Right lobe of liver (tissue), 6 donors: ENCODE data around the gene CDCA4. TPM values are rescaled to one million over a fixed set of nuclear protein-coding genes. Genes with fewer than 3 reads are reported as not detected.
"Not testable (repeated sequence)": the region's sequence is repeated elsewhere in the genome, so short reads cannot be mapped to it uniquely, and the experiment has no call there.

Experiments used
- ATAC-seq, 4 donors: fragments of 200-7000 bp; cut with Tn5 transposase; one replicate each; pipeline ENCODE4 v1.9.1; 2020; ENCODE audit warnings: mild to moderate bottlenecking in 4 of 4, moderate library complexity in 4 of 4
- DNase-seq, 3 donors: peaks; one replicate each; pipeline ENCODE4 v3.0.0-alpha.2; 2020
- H3K27ac ChIP-seq, 3 donors: fragments of 200-600 bp; one replicate each; pipeline ENCODE4 v1.8.0; 2022
- H3K27me3 ChIP-seq, 2 donors: fragments of 200-600 bp; one replicate each; pipeline ENCODE4 v1.8.0; 2022
- H3K36me3 ChIP-seq, 4 donors: fragments of 200-600 bp; sonication (generic) in 1 of 4; one replicate each; pipeline versions ENCODE4 v1.5.1 to v1.8.0; 2017 to 2022; ENCODE audit warnings: control low read depth in 1 of 4
- H3K4me1 ChIP-seq, 4 donors: fragments of 200-600 bp; sonication (generic) in 1 of 4; one replicate each; pipeline versions ENCODE4 v1.5.1 to v1.8.0; 2017 to 2022; ENCODE audit warnings: control low read depth in 1 of 4
- H3K4me3 ChIP-seq, 3 donors: fragments of 200-600 bp; one replicate each; pipeline ENCODE4 v1.8.0; 2022
- H3K9me3 ChIP-seq, 4 donors: fragments of 200-600 bp; sonication (generic) in 1 of 4; one replicate each; pipeline versions ENCODE4 v1.5.1 to v1.8.0; 2017 to 2022; ENCODE audit warnings: control low read depth in 1 of 4
- CTCF ChIP-seq, 4 donors: fragments of 200-600 bp in 3 of 4; fragments of 450-650 bp in 1 of 4; IDR thresholded peaks; one replicate each; pipeline versions ENCODE4 v1.5.1 to v1.8.0; 2016 to 2022; ENCODE audit warnings: antibody characterized with exemption in 4 of 4, mild to moderate bottlenecking in 2 of 4
- POLR2A ChIP-seq: fragments of 450-650 bp; IDR thresholded peaks from one replicate; pipeline ENCODE4 v1.6.1; 2017; ENCODE audit warnings: antibody characterized with exemption, mild to moderate bottlenecking
- WGBS: methylation state at CpG from one replicate; pipeline ENCODE4 v1.1.6; 2018; ENCODE audit warnings: low coverage, low lambda C conversion rate; ENCODE audit not compliant: insufficient coverage; ENCODE audit errors: missing lambda C conversion rate; 5-methylcytosine and 5-hydroxymethylcytosine counted together
- intact Hi-C, 2 donors: fragments of 100-400 bp; cut with DNase I; formaldehyde crosslinking; loops; one replicate each; pipeline versions ENCODE4 v1.11.2 to v1.14.1; 2022
- total RNA-seq, 6 experiments: library from RNA; depleted of rRNA in 2 of 6; stranded (reverse); fragments of >200 nt in 2 of 6; fragmentation: NEBNext Ultra II Directional in 3 of 6; extraction: Animal tissue kit (Norgen Biotek cat#: 25700) in 3 of 6; gene quantifications; one replicate each; pipeline versions ENCODE4 v1.1.0 to v1.2.4, GENCODE V29; 2016 to 2023
- donor health status: DM: no; HTN: yes; CAD: no.
- donor health status: DM: no; HTN: no; CAD: no.
- donor health status: DM: no; HTN: no; CAD: no.
- donor health status: DM: no; HTN: yes; CAD: no.
- donor health status: DM: no; HTN: yes; CAD: no.

CDCA4 gene
- total RNA-seq, 6 experiments from 2014 or later = 0.90 to 3.5 (median 1.7) TPM

GRCh38 chr14:105064721-105065143 lies 43.8 kb upstream of the CDCA4 start:
- Histone ChIP-seq H3K9me3 (no peaks in the 10 kb centered on the region), H3K27me3 (no peaks in the 10 kb centered on the region), H3K4me1 (peaks cover 0 to 4% (median 0%) of the 10 kb centered on the region in 4 donors), H3K27ac (peak overlapping the region; percentile 36 to 43 (median 40)), H3K4me3 (no peak overlapping the region), H3K36me3 (no peaks in the 10 kb centered on the region)
- peak; percentile 50 to 68 (median 60) for DNase-seq
- no peak for TF ChIP-seq POLR2A
- no peak for TF ChIP-seq CTCF (IDR thresholded peaks at IDR 0.05)
- intact Hi-C loops = no loop called here
- WGBS = 18% methylated on average over 4 of the region's 12 CpGs
- peak; percentile 23 to 34 (median 26) for ATAC-seq

DNA sequence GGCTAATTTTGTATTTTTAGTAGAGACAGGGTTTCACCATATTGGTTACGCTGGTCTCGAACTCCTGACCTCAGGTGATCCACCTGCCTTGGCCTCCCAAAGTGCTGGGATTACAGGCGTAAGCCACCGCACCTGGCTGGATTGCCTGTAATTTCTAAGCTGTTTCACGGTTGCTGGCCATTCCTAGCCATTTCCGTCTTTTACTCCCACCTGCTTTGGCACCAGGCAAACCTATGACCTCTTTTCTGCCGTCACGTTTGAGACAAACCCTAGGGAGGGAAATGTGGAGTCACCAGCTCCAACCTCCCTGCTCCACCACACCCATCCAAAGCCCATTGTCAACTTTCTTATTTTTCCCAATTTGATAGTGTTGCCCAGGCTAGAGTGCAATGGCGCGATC lies 43.1 kb upstream of the CDCA4 start:
- TF ChIP-seq CTCF (IDR thresholded peaks at IDR 0.05) = no peak
- no peak for TF ChIP-seq POLR2A
- intact Hi-C loops = no loop called here

DNA sequence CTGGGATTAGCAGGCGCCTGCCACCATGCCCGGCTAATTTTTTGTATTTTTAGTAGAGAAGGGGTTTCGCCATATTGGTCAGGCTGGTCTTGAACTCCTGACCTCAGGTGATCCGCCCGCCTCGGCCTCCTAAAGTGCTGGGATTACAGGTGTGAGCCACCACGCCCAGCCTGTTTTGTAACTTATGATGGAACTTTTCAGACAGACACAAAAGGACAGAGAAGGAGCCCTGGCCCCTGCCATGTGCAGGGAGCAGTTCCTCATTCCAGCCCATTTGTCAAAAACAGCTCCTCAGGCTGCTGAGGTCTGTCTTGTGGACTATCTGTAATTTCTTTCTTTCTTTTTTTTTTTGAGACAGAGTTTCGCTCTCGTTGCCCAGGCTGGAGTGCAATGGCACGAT lies 42.6 kb upstream of the CDCA4 start:
- H3K4me3 ChIP-seq, H3K9me3 ChIP-seq, H3K4me1 ChIP-seq, intact Hi-C loops, H3K27me3 ChIP-seq, H3K27ac ChIP-seq, H3K36me3 ChIP-seq: not testable (repeated sequence)
- WGBS = 56% methylated on average over 7 of the region's 10 CpGs
- DNase-seq (peak in 1 of 3 donors; percentile 43), ATAC-seq (peak in 1 of 4 donors; percentile 23)

More for the DNA sequence above, 43.1 kb upstream of the CDCA4 start:
- H3K36me3 ChIP-seq = no peaks in the 10 kb centered on the region
- H3K27me3 ChIP-seq = no peaks in the 10 kb centered on the region
- ATAC-seq (no peak), DNase-seq (no peak)
- H3K4me3 ChIP-seq = no peak overlapping the region
- peak overlapping the region in 1 of 3 donors; percentile 43 for H3K27ac ChIP-seq
- H3K4me1 ChIP-seq = peaks cover 0 to 4% (median 0%) of the 10 kb centered on the region in 4 donors
- 74% methylated on average over 10 of the region's 10 CpGs for WGBS
- H3K9me3 ChIP-seq = no peaks in the 10 kb centered on the region

- intact Hi-C loops = no loop called here
- WGBS = 47% methylated on average over 10 of the region's 10 CpGs
- H3K27ac ChIP-seq = no peak overlapping the region
- peaks cover 0 to 4% (median 0%) of the 10 kb centered on the region in 4 donors for H3K4me1 ChIP-seq
- H3K36me3 ChIP-seq = no peaks in the 10 kb centered on the region
- no peak for TF ChIP-seq POLR2A
- no peak for TF ChIP-seq CTCF (IDR thresholded peaks at IDR 0.05)
- H3K4me3 ChIP-seq = no peak overlapping the region
- no peak for ATAC-seq
- no peaks in the 10 kb centered on the region for H3K27me3 ChIP-seq
- H3K9me3 ChIP-seq = no peaks in the 10 kb centered on the region
- no peak for DNase-seq
Observed at GRCh38 chr14:105063056-105063455, 42.2 kb upstream of the CDCA4 start.

DNA sequence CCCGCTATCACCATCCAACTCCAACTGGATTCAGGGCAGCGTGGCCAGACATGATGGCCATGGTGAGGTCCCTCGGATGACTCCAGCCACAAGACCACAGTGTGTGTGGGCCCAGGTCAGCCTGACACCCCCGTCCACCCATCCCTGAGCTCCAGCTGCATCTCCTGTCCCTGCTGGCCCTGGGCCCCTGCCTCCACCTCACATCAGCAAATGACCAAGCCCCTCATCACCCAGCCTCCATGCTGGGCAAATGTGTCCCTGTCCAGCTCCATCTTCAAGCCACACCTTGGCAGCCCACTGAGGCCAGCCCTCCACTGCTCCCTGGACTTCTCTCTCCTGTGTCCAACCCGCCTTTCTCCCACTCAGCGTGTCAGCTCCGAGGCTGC lies 41.2 kb upstream of the CDCA4 start:
- ATAC-seq = no peak
- peaks cover 0 to 4% (median 0%) of the 10 kb centered on the region in 4 donors for H3K4me1 ChIP-seq
- 62% methylated on average over 5 of the region's 7 CpGs for WGBS

More for the DNA sequence above, 41.2 kb upstream of the CDCA4 start:
- no peaks in the 10 kb centered on the region for H3K27me3 ChIP-seq
- no peak overlapping the region for H3K4me3 ChIP-seq
- no peaks in the 10 kb centered on the region for H3K36me3 ChIP-seq
- no peak for DNase-seq
- intact Hi-C loops = no loop called here
- TF ChIP-seq POLR2A = no peak
- TF ChIP-seq CTCF (IDR thresholded peaks at IDR 0.05) = no peak
- no peaks in the 10 kb centered on the region for H3K9me3 ChIP-seq
- H3K27ac ChIP-seq = no peak overlapping the region
